Astrocyte (in vitro differentiated cells and primary cell): ENCODE data around the gene TRAPPC10. TPM values are rescaled to one million over a fixed set of nuclear protein-coding genes. Genes with fewer than 3 reads are reported as not detected.

Source experiments
- DNase-seq: peaks from one replicate; pipeline ENCODE4 v3.0.0-alpha.2; 2010; ENCODE audit warnings: low read depth
- FAIRE-seq: peaks from 2 replicates; lab custom pipeline; 2011; peaks lifted over from hg19 to GRCh38; lab: Jason Lieb, UNC
- H2AFZ ChIP-seq: 2 replicates; pipeline ENCODE4 v1.6.0; 2012; ENCODE audit warnings: low read depth, low read length, inconsistent platforms
- H3K27ac ChIP-seq: 2 replicates; pipeline ENCODE4 v1.5.1; 2011; ENCODE audit warnings: low read depth, low read length, inconsistent platforms
- H3K27me3 ChIP-seq: 2 replicates; pipeline ENCODE4 v1.6.0; 2011; ENCODE audit warnings: low read length, inconsistent platforms; ENCODE audit not compliant: insufficient read depth
- H3K36me3 ChIP-seq: 2 replicates; pipeline ENCODE4 v1.5.1; 2011; ENCODE audit warnings: low read length, inconsistent platforms; ENCODE audit not compliant: insufficient read depth
- H3K4me1 ChIP-seq: 2 replicates; pipeline ENCODE4 v1.5.1; 2011; ENCODE audit warnings: low read length, inconsistent platforms; ENCODE audit not compliant: insufficient read depth
- H3K4me2 ChIP-seq: 2 replicates; pipeline ENCODE4 v1.6.0; 2012; ENCODE audit warnings: low read length, inconsistent platforms
- H3K4me3 ChIP-seq: 2 replicates; pipeline ENCODE4 v1.5.1; 2011; ENCODE audit warnings: low read depth, mild to moderate bottlenecking, low read length, inconsistent platforms; ENCODE audit not compliant: insufficient read depth
- H3K79me2 ChIP-seq: 2 replicates; pipeline ENCODE4 v1.6.0; 2012; ENCODE audit warnings: mild to moderate bottlenecking, low read length, inconsistent platforms; ENCODE audit not compliant: insufficient read depth
- H3K9ac ChIP-seq: 2 replicates; pipeline ENCODE4 v1.6.0; 2012; ENCODE audit warnings: mild to moderate bottlenecking, low read length, inconsistent platforms
- H3K9me3 ChIP-seq: 2 replicates; pipeline ENCODE4 v1.5.1; 2012; ENCODE audit warnings: low read depth, mild to moderate bottlenecking, low read length, inconsistent platforms; ENCODE audit not compliant: insufficient read depth
- H4K20me1 ChIP-seq: 2 replicates; pipeline ENCODE4 v1.6.0; 2012; ENCODE audit warnings: low read length, inconsistent platforms; ENCODE audit not compliant: insufficient read depth
- H3K27ac Mint-ChIP-seq: one replicate; pipeline ENCODE4 v1.8.0; 2021; ENCODE audit warnings: mild to moderate bottlenecking, mixed read lengths; ENCODE audit not compliant: unreplicated experiment
- H3K27me3 Mint-ChIP-seq: one replicate; pipeline ENCODE4 v1.8.0; 2021; ENCODE audit warnings: low read depth, mixed read lengths; ENCODE audit not compliant: unreplicated experiment
- H3K36me3 Mint-ChIP-seq: one replicate; pipeline ENCODE4 v1.8.0; 2021; ENCODE audit warnings: low read depth, mixed read lengths; ENCODE audit not compliant: unreplicated experiment
- H3K4me1 Mint-ChIP-seq: one replicate; pipeline ENCODE4 v1.8.0; 2021; ENCODE audit warnings: low read depth, mixed read lengths; ENCODE audit not compliant: unreplicated experiment
- H3K4me3 Mint-ChIP-seq: one replicate; pipeline ENCODE4 v1.8.0; 2021; ENCODE audit warnings: mild to moderate bottlenecking, moderate library complexity, mixed read lengths; ENCODE audit not compliant: unreplicated experiment
- H3K9me3 Mint-ChIP-seq: one replicate; pipeline ENCODE4 v1.8.0; 2021; ENCODE audit warnings: mild to moderate bottlenecking, mixed read lengths; ENCODE audit not compliant: unreplicated experiment
- CTCF ChIP-seq: IDR thresholded peaks from 2 replicates; pipeline ENCODE4 v1.5.1; 2011; ENCODE audit warnings: low read depth, mild to moderate bottlenecking, inconsistent platforms, low read length, moderate library complexity; ENCODE audit not compliant: insufficient read depth
- EZH2 ChIP-seq: IDR thresholded peaks from 2 replicates; pipeline ENCODE4 v1.6.1; 2012; ENCODE audit warnings: mild to moderate bottlenecking, low read length, inconsistent platforms; ENCODE audit not compliant: insufficient read depth
- total RNA-seq: library from RNA; stranded (reverse); gene quantifications from 2 replicates; pipeline ENCODE4 v1.2.1, GENCODE V29; 2021

TRAPPC10 gene
- total RNA-seq, 1 donor from 2014 or later, result 45.7 TPM

DNA sequence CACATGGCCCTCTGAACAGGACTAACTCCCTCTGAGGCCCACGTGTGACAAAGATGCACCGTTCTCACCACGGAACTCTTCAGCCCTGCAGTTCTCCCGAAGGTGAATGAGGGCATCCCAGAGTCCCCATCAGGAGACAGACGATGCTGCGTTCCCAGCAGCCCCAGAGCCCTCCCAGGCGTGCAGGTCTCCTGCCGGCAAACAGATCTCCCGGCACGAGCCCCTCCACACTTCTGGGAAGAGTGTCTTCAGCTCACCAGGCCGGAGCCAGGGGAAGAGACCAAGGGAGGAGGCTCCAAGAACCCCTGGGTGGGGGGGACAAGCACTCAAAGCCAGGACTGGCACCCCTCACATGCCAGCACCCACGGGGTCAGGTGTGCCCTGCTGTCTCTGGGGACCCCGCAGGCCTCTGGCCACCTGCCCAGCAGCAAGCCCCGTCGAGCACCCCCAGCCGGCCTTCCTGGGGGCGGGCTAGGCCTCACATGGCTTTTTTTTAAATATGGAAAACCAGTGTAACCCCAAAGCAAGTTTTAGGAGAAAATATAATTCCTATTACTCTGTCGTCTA lies 45.1 kb upstream of the TRAPPC10 start:
- H3K27me3 ChIP-seq, result no peaks in the 10 kb centered on the region
- Mint-ChIP-seq H3K27me3 (no peaks in the 10 kb centered on the region), H3K9me3 (peaks cover 1% of the 10 kb centered on the region), H3K4me3 (no peak overlapping the region), H3K36me3 (peaks cover 9% of the 10 kb centered on the region), H3K27ac (no peak overlapping the region), H3K4me1 (no peaks in the 10 kb centered on the region)
- no peak overlapping the region for H3K27ac ChIP-seq
- H3K4me3 ChIP-seq, result no peak overlapping the region
- H3K4me1 ChIP-seq, result no peaks in the 10 kb centered on the region
- no peak overlapping the region for H3K4me2 ChIP-seq
- FAIRE-seq (no peak), DNase-seq (no peak)
- H4K20me1 ChIP-seq, result no peaks in the 10 kb centered on the region
- no peak overlapping the region for H2AFZ ChIP-seq
- no peaks in the 10 kb centered on the region for H3K9me3 ChIP-seq
- TF ChIP-seq CTCF (no peak), EZH2 (no peak)
- H3K79me2 ChIP-seq, result no peaks in the 10 kb centered on the region
- H3K36me3 ChIP-seq, result no peaks in the 10 kb centered on the region
- no peak overlapping the region for H3K9ac ChIP-seq

GRCh38 chr21:43967981-43968380 lies 44.1 kb upstream of the TRAPPC10 start:
- Histone ChIP-seq H3K9me3 (no peaks in the 10 kb centered on the region), H3K4me3 (no peak overlapping the region), H3K9ac (no peak overlapping the region), H3K4me1 (no peaks in the 10 kb centered on the region), H3K27ac (no peak overlapping the region), H3K36me3 (no peaks in the 10 kb centered on the region), H3K79me2 (no peaks in the 10 kb centered on the region), H2AFZ (no peak overlapping the region), H4K20me1 (no peaks in the 10 kb centered on the region), H3K4me2 (no peak overlapping the region), H3K27me3 (no peaks in the 10 kb centered on the region)
- TF ChIP-seq EZH2 (no peak), CTCF (no peak)
- no peaks in the 10 kb centered on the region for H3K4me1 Mint-ChIP-seq
- H3K27me3 Mint-ChIP-seq, result no peaks in the 10 kb centered on the region
- peaks cover 13% of the 10 kb centered on the region for H3K36me3 Mint-ChIP-seq
- H3K4me3 Mint-ChIP-seq, result no peak overlapping the region
- FAIRE-seq, result no peak
- H3K9me3 Mint-ChIP-seq, result peaks cover 1% of the 10 kb centered on the region
- H3K27ac Mint-ChIP-seq, result no peak overlapping the region
- DNase-seq, result no peak

GRCh38 chr21:43968410-43969114 lies 43.5 kb upstream of the TRAPPC10 start:
- H3K4me3 ChIP-seq, result no peak overlapping the region
- no peaks in the 10 kb centered on the region for H4K20me1 ChIP-seq
- Mint-ChIP-seq H3K36me3 (peaks cover 13% of the 10 kb centered on the region), H3K27ac (no peak overlapping the region), H3K9me3 (no peaks in the 10 kb centered on the region), H3K27me3 (no peaks in the 10 kb centered on the region), H3K4me3 (no peak overlapping the region), H3K4me1 (no peaks in the 10 kb centered on the region)
- H2AFZ ChIP-seq, result no peak overlapping the region
- no peaks in the 10 kb centered on the region for H3K9me3 ChIP-seq
- TF ChIP-seq EZH2 (no peak), CTCF (no peak)
- H3K9ac ChIP-seq, result no peak overlapping the region
- H3K4me2 ChIP-seq, result no peak overlapping the region
- no peak overlapping the region for H3K27ac ChIP-seq
- no peaks in the 10 kb centered on the region for H3K79me2 ChIP-seq
- no peaks in the 10 kb centered on the region for H3K36me3 ChIP-seq
- DNase-seq (no peak), FAIRE-seq (no peak)
- no peaks in the 10 kb centered on the region for H3K4me1 ChIP-seq
- H3K27me3 ChIP-seq, result no peaks in the 10 kb centered on the region
